IMR-90 (cell line): ENCODE data around the gene CD151. TPM values are rescaled to one million over a fixed set of nuclear protein-coding genes. Genes with fewer than 3 reads are reported as not detected.

ENCODE experiments used
- ATAC-seq: fragments of 200-7000 bp; cut with Tn5 transposase; 2 replicates; pipeline ENCODE4 v1.9.1; 2020; ENCODE audit warnings: low read depth, mild to moderate bottlenecking, moderate library complexity
- BruUV-seq: library from RNA; stranded (reverse); fragments of 400-500 nt; replicated peaks from 2 replicates; lab custom pipeline; 2021; lab: Mats Ljungman, UMichigan
- CTCF ChIA-PET: fragments of 300-600 bp; formaldehyde crosslinking; extraction: SDS; loops from one replicate; lab custom pipeline; 2021; ENCODE audit warnings: antibody characterized with exemption; lab: Yijun Ruan, JAX
- POLR2A ChIA-PET: fragments of 300-600 bp; sonication (Branson Sonifier 250); formaldehyde crosslinking; loops from one replicate; lab custom pipeline; 2022; ENCODE audit warnings: antibody characterized with exemption; ENCODE audit not compliant: unreplicated experiment; lab: Charles Lee
- DNase-seq: peaks from one replicate; pipeline ENCODE4 v3.0.0; 2013
- H2AFZ ChIP-seq: replicated peaks from 2 replicates; pipeline ENCODE3; 2013; ENCODE audit warnings: low read length, mild to moderate bottlenecking; ENCODE audit not compliant: poor library complexity
- H2AK5ac ChIP-seq: 2 replicates; pipeline ENCODE4 v1.6.1; 2013; ENCODE audit warnings: low read depth, low read length, inconsistent platforms
- H2AK9ac ChIP-seq: replicated peaks from 2 replicates; pipeline ENCODE3; 2013; ENCODE audit warnings: mild to moderate bottlenecking, low read depth, low read length, moderate library complexity; ENCODE audit not compliant: poor library complexity
- H2BK120ac ChIP-seq: 2 replicates; pipeline ENCODE4 v1.6.1; 2013; ENCODE audit warnings: low read depth, low read length, inconsistent platforms
- H2BK15ac ChIP-seq: 3 replicates; pipeline ENCODE4 v1.6.1; 2013; ENCODE audit warnings: low read depth, low read length, inconsistent platforms
- H2BK20ac ChIP-seq: 2 replicates; pipeline ENCODE4 v1.6.1; 2013; ENCODE audit warnings: low read depth, mild to moderate bottlenecking, inconsistent platforms, low read length, moderate library complexity
- H2BK5ac ChIP-seq: 2 replicates; pipeline ENCODE4 v1.6.1; 2013; ENCODE audit warnings: mild to moderate bottlenecking, low read depth, low read length, inconsistent platforms; ENCODE audit not compliant: poor library complexity, severe bottlenecking
- H3K14ac ChIP-seq: replicated peaks from 2 replicates; pipeline ENCODE4 v1.6.1; 2013; ENCODE audit warnings: low read depth, low read length, inconsistent platforms
- H3K18ac ChIP-seq: 2 replicates; pipeline ENCODE4 v1.6.1; 2013; ENCODE audit warnings: low read depth, low read length, control low read depth
- H3K23ac ChIP-seq: 2 replicates; pipeline ENCODE4 v1.6.1; 2013; ENCODE audit warnings: low read depth, low read length, inconsistent platforms
- H3K27ac ChIP-seq: 2 replicates; pipeline ENCODE4 v1.5.1; 2013; ENCODE audit warnings: mild to moderate bottlenecking, control low read depth, low read length; ENCODE audit not compliant: insufficient read depth
- H3K27me3 ChIP-seq: 2 replicates; pipeline ENCODE4 v1.6.1; 2013; ENCODE audit warnings: low read length; ENCODE audit not compliant: control insufficient read depth, insufficient read depth
- H3K36me3 ChIP-seq: 2 replicates; pipeline ENCODE4 v1.6.1; 2013; ENCODE audit warnings: low read length, mixed read lengths; ENCODE audit not compliant: control insufficient read depth, insufficient read depth
- H3K4ac ChIP-seq: 2 replicates; pipeline ENCODE4 v1.6.1; 2013; ENCODE audit warnings: low read depth, low read length, inconsistent platforms
- H3K4me1 ChIP-seq: 2 replicates; pipeline ENCODE4 v1.6.1; 2013; ENCODE audit warnings: low read length, mixed read lengths; ENCODE audit not compliant: control insufficient read depth, insufficient read depth
- H3K4me2 ChIP-seq: 2 replicates; pipeline ENCODE4 v1.6.1; 2013; ENCODE audit warnings: low read depth, mild to moderate bottlenecking, control low read depth, low read length, moderate library complexity
- H3K4me3 ChIP-seq: 2 replicates; pipeline ENCODE4 v1.5.1; 2013; ENCODE audit warnings: low read depth, mild to moderate bottlenecking, control low read depth, low read length, moderate library complexity; ENCODE audit not compliant: insufficient read depth
- H3K56ac ChIP-seq: 2 replicates; pipeline ENCODE4 v1.6.1; 2013; ENCODE audit warnings: low read length, inconsistent platforms; ENCODE audit not compliant: insufficient read depth; ENCODE audit errors: extremely low read depth
- H3K79me1 ChIP-seq, 2 experiments: 2 replicates each; pipeline ENCODE4 v1.6.1; 2013; ENCODE audit warnings: low read length in 2 of 2, inconsistent platforms in 1 of 2, low read depth in 1 of 2
- H3K9ac ChIP-seq: 2 replicates; pipeline ENCODE4 v1.6.1; 2013; ENCODE audit warnings: low read depth, low read length, control low read depth
- H3K9me1 ChIP-seq: 2 replicates; pipeline ENCODE4 v1.6.1; 2013; ENCODE audit warnings: low read length, inconsistent platforms; ENCODE audit not compliant: insufficient read depth
- H3K9me3 ChIP-seq: 2 replicates; pipeline ENCODE4 v1.6.1; 2013; ENCODE audit warnings: low read length; ENCODE audit not compliant: control insufficient read depth, insufficient read depth
- H4K20me1 ChIP-seq: 2 replicates; pipeline ENCODE4 v1.6.1; 2013; ENCODE audit warnings: low read length, inconsistent platforms; ENCODE audit not compliant: insufficient read depth
- H4K5ac ChIP-seq: 2 replicates; pipeline ENCODE4 v1.6.1; 2013; ENCODE audit warnings: mild to moderate bottlenecking, low read depth, low read length, control low read depth
- H4K8ac ChIP-seq, 2 experiments: 2 replicates each; pipeline ENCODE4 v1.6.1; 2013; ENCODE audit warnings: low read depth in 2 of 2, low read length in 2 of 2, control low read depth in 1 of 2, inconsistent platforms in 1 of 2
- H4K91ac ChIP-seq: 2 replicates; pipeline ENCODE4 v1.6.1; 2013; ENCODE audit warnings: low read depth, low read length, inconsistent platforms; ENCODE audit not compliant: insufficient read depth
- BHLHE40 ChIP-seq: fragments of 150-350 bp; IDR thresholded peaks from 2 replicates; pipeline ENCODE4 v1.6.1; 2016; ENCODE audit warnings: mild to moderate bottlenecking, low read depth, low read length
- CTCF ChIP-seq: conservative IDR thresholded peaks from 2 replicates; pipeline ENCODE4 v1.5.1; 2012; ENCODE audit warnings: mild to moderate bottlenecking, low read depth, low read length, improper control_type of control experiment
- MAZ ChIP-seq: IDR thresholded peaks from 2 replicates; pipeline ENCODE4 v1.6.1; 2012; ENCODE audit warnings: low read depth, mild to moderate bottlenecking, low read length, improper control_type of control experiment, moderate library complexity, borderline replicate concordance
- MXI1 ChIP-seq: IDR thresholded peaks from 2 replicates; pipeline ENCODE4 v1.6.1; 2012; ENCODE audit warnings: low read depth, mild to moderate bottlenecking, low read length, moderate library complexity, borderline replicate concordance
- SMC3 ChIP-seq: fragments of 150-350 bp; IDR thresholded peaks from 2 replicates; pipeline ENCODE4 v1.6.1; 2016; ENCODE audit warnings: low read depth, mild to moderate bottlenecking, antibody characterized with exemption, low read length, moderate library complexity
- WGBS, 2 experiments: methylation state at CpG; one replicate each; pipeline versions ENCODE4 v1.1.5 to v1.1.7; 2013; ENCODE audit warnings: missing lambda C conversion rate in 2 of 2; ENCODE audit not compliant: insufficient read length in 1 of 2; ENCODE audit errors: extremely low coverage in 2 of 2; 5-methylcytosine and 5-hydroxymethylcytosine counted together
- dilution Hi-C: fragments of 300-500 bp; cut with HindIII; formaldehyde crosslinking; loops from one replicate; pipeline ENCODE4 v1.14.3; 2018; ENCODE audit warnings: low sequenced_read_pairs; ENCODE audit not compliant: unreplicated experiment
- in situ Hi-C: fragments of 300-500 bp; cut with MboI; formaldehyde crosslinking; loops from 3 replicates; pipeline ENCODE4 v1.14.3; 2019; ENCODE audit warnings: low sequenced_read_pairs, inconsistent platforms, mixed read lengths
- intact Hi-C: fragments of 100-400 bp; cut with micrococcal nuclease; formaldehyde crosslinking; loops from 2 replicates; pipeline ENCODE4 v1.10.0; 2022
- polyA plus RNA-seq, 3 experiments: library from polyadenylated mRNA; depleted of rRNA; stranded (reverse); fragments of >200 nt; gene quantifications; 2 replicates each; pipeline ENCODE4 v1.2.3, GENCODE V29; 2012; ENCODE audit warnings: low replicate concordance in 1 of 3
- total RNA-seq: library from RNA; depleted of rRNA; stranded (reverse); fragments of >200 nt; gene quantifications from 2 replicates; pipeline ENCODE4 v1.2.3, GENCODE V29; 2012
- TF ChIP-seq, protein P1 (sequence below): fragments of 150-350 bp; IDR thresholded peaks from 2 replicates; pipeline ENCODE4 v1.6.1; 2016; ENCODE audit warnings: low read depth, mild to moderate bottlenecking, low read length, moderate library complexity, borderline replicate concordance

CD151 gene
- total and polyA plus RNA-seq, 2 of the 4 experiments (the other 2 are of a cell fraction) = 1,150 to 1,267 TPM

DNA sequence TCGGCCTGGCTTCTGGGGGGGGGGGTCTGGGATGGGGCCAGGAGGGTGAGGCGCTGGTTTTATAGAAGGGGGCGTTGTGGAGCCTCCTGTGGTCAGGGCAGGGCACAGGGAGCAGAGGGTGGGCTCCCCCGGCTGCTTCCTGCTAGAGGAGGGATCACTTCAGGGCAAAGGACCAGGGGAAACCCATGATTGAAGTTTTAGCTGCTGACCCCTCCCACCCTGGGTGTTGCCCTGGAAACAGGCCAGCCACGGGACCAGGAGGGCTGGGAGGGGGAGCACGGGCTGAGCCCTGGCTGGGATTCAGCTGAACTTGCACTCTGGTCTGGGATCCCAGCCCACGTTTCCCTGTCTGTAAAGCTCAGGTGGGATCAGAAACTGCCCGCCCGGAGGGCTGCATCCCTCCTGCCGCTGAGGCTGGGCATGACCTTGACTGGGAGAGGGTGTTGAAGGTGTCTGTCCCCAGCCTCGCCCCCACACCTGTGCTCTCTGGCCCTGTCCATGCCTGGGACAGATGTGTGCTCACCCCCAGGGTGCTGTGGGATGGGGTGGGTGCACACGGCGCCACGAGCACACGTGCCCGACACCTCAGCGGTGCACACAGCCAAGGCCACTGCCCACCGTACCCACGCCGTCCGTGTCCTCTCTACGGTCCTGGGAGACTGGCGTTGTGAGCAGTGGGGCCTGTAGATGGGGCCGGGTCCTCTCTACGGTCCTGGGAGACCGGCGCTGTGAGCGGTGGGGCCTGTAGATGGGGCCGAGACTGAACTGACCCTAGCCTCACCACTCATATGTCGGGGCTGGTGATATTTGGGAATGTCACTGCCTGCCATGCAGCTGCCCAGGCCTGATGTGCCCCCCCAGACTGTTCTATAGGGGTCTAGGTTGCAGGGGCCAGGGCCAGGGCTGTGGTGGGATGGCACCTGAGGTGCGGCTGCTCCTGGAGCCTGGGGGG, 12.2 kb downstream of the CD151 start (continued):
- no peak; the same call in 1 of the 2 replicates for TF ChIP-seq MXI1
- no peak for TF ChIP-seq SMC3
- peak; percentile 80 for TF ChIP-seq BHLHE40

- Histone ChIP-seq H3K23ac (peak overlapping the region; percentile 90), H2BK5ac (peak overlapping the region; percentile 100), H2AK9ac (peak overlapping the region; percentile 100), H4K20me1 (peaks cover 43% of the 10 kb centered on the region), H3K9me3 (no peaks in the 10 kb centered on the region), H3K4me3 (no peak overlapping the region), H4K8ac (peak overlapping the region; percentile 32 to 91; a peak in 2 of 4 replicates), H3K14ac (peak overlapping the region; percentile 99), H3K4ac (peak overlapping the region; percentile 96), H2BK15ac (peak overlapping the region; percentile 42; the same call in 1 of the 3 replicates), H3K27me3 (no peaks in the 10 kb centered on the region), H3K79me1 (peaks cover 23 to 68% of the 10 kb centered on the region in 2 experiments; a peak in 3 of 4 replicates), H2BK120ac (peak overlapping the region; percentile 95), H3K27ac (peak overlapping the region; percentile 98), H3K56ac (peak overlapping the region; percentile 70; the same call in 1 of the 2 replicates), H3K9me1 (peaks cover 15% of the 10 kb centered on the region), H4K91ac (peak overlapping the region; percentile 93), H2AK5ac (peak overlapping the region; percentile 100), H3K36me3 (peaks cover 4% of the 10 kb centered on the region; the same call in 1 of the 2 replicates), H3K4me2 (peak overlapping the region; percentile 92), H3K18ac (peak overlapping the region; percentile 90), H3K4me1 (peaks cover 41% of the 10 kb centered on the region), H3K9ac (peak overlapping the region; percentile 80), H2BK20ac (peak overlapping the region; percentile 92), H2AFZ (peak overlapping the region; percentile 54), H4K5ac (peak overlapping the region; percentile 92)
- in situ Hi-C loops (no loop called here), dilution Hi-C loops (no loop called here), intact Hi-C loops (loop anchor here (10.0 kb wide), 1 partner anchor 209 kb away; no protein-coding TSS in a partner anchor)
- WGBS, 2 experiments = 29% methylated on average over 4 of the region's 8 CpGs; no CpG with 5 or more reads in 1 of the 2 experiments
- POLR2A ChIA-PET = no interaction called here
- no peak for ATAC-seq
- no peak for DNase-seq
- BruUV-seq = no TSS peak
- TF ChIP-seq CTCF (no peak), MXI1 (no peak), MAZ (peak; percentile 49; the same call in 1 of the 2 replicates)
- TF ChIP-seq, protein P1, sequence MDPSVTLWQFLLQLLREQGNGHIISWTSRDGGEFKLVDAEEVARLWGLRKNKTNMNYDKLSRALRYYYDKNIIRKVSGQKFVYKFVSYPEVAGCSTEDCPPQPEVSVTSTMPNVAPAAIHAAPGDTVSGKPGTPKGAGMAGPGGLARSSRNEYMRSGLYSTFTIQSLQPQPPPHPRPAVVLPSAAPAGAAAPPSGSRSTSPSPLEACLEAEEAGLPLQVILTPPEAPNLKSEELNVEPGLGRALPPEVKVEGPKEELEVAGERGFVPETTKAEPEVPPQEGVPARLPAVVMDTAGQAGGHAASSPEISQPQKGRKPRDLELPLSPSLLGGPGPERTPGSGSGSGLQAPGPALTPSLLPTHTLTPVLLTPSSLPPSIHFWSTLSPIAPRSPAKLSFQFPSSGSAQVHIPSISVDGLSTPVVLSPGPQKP = no peak
- CTCF ChIA-PET = no interaction called here
Measured at GRCh38 chr11:845872-846495, 13.2 kb downstream of the CD151 start.
